H1 (cell line): Measurements from ENCODE around the gene ABHD18. TPM values are rescaled to one million over a fixed set of nuclear protein-coding genes. Genes with fewer than 3 reads are reported as not detected.

ENCODE experiments used
- CTCF ChIA-PET: fragments of 300-600 bp; sonication (Branson Sonifier 250); formaldehyde crosslinking; loops from one replicate; lab custom pipeline; 2021; ENCODE audit not compliant: partially characterized antibody; lab: Charles Lee
- POLR2A ChIA-PET: fragments of 300-600 bp; sonication (Branson Sonifier 250); formaldehyde crosslinking; loops from one replicate; lab custom pipeline; 2021; ENCODE audit warnings: inconsistent platforms; ENCODE audit not compliant: partially characterized antibody; lab: Charles Lee
- DNase-seq, 2 experiments: peaks; one replicate each; pipeline versions ENCODE4 v3.0.0 to v3.0.0-alpha.2; 2010 to 2022; ENCODE audit warnings: low spot score in 2 of 2, low read depth in 1 of 2, mixed read lengths in 1 of 2
- FAIRE-seq: peaks from 2 replicates; lab custom pipeline; 2011; peaks lifted over from hg19 to GRCh38; lab: Jason Lieb, UNC
- H2AFZ ChIP-seq: 2 replicates; pipeline ENCODE4 v1.8.1; 2012; ENCODE audit warnings: low read length, inconsistent platforms
- H2AK5ac ChIP-seq: 2 replicates; pipeline ENCODE4 v1.6.1; 2013; ENCODE audit warnings: low read depth, low read length
- H2BK120ac ChIP-seq: replicated peaks from 2 replicates; pipeline ENCODE3; 2013; ENCODE audit warnings: low read depth, low read length, inconsistent platforms
- H2BK12ac ChIP-seq: 2 replicates; pipeline ENCODE4 v1.6.1; 2013; ENCODE audit warnings: low read depth, low read length
- H2BK15ac ChIP-seq: 2 replicates; pipeline ENCODE4 v1.6.1; 2013; ENCODE audit warnings: low read length
- H2BK20ac ChIP-seq: 2 replicates; pipeline ENCODE4 v1.6.1; 2013; ENCODE audit warnings: low read length
- H2BK5ac ChIP-seq: 2 replicates; pipeline ENCODE4 v1.6.1; 2013; ENCODE audit warnings: low read depth, low read length
- H3K14ac ChIP-seq: 2 replicates; pipeline ENCODE4 v1.6.1; 2013; ENCODE audit warnings: inconsistent platforms; ENCODE audit not compliant: insufficient read length
- H3K18ac ChIP-seq: 2 replicates; pipeline ENCODE4 v1.6.1; 2013; ENCODE audit warnings: low read length; ENCODE audit errors: extremely low read depth
- H3K23ac ChIP-seq: 2 replicates; pipeline ENCODE4 v1.6.1; 2013; ENCODE audit warnings: inconsistent platforms; ENCODE audit not compliant: insufficient read length
- H3K23me2 ChIP-seq: 2 replicates; pipeline ENCODE4 v1.6.1; 2013; ENCODE audit warnings: low read depth, low read length
- H3K27ac ChIP-seq: 2 replicates; pipeline ENCODE4 v1.6.1; 2011; ENCODE audit warnings: low read depth, low read length, inconsistent platforms
- H3K27me3 ChIP-seq, 4 experiments: replicated peaks in 1 of 4; 1 replicate in 1 of 4; 2 replicates in 3 of 4; pipeline versions ENCODE4 v1.6.1 to v1.8.1; 2011 to 2013; ENCODE audit warnings: low read length in 3 of 4, mild to moderate bottlenecking in 3 of 4, inconsistent platforms in 2 of 4, mixed read lengths in 2 of 4, moderate library complexity in 1 of 4; ENCODE audit not compliant: control insufficient read depth in 3 of 4, insufficient read depth in 3 of 4; ENCODE audit errors: extremely low read depth in 1 of 4
- H3K36me3 ChIP-seq, 4 experiments: 2 replicates each; pipeline versions ENCODE4 v1.6.1 to v1.8.1; 2011 to 2013; ENCODE audit warnings: mild to moderate bottlenecking in 4 of 4, low read length in 3 of 4, moderate library complexity in 2 of 4, control low read depth in 1 of 4, inconsistent platforms in 1 of 4; ENCODE audit not compliant: insufficient read depth in 4 of 4, control insufficient read depth in 2 of 4
- H3K4ac ChIP-seq: replicated peaks from 2 replicates; pipeline ENCODE3; 2013; ENCODE audit warnings: low read length, low read depth, mixed read lengths, inconsistent platforms; ENCODE audit not compliant: insufficient read length
- H3K4me1 ChIP-seq, 4 experiments: replicated peaks in 1 of 4; 1 replicate in 1 of 4; 2 replicates in 3 of 4; pipeline versions ENCODE4 v1.6.1 to v1.8.1; 2011 to 2013; ENCODE audit warnings: low read length in 3 of 4, inconsistent platforms in 2 of 4, mixed read lengths in 1 of 4; ENCODE audit not compliant: insufficient read depth in 4 of 4, control insufficient read depth in 3 of 4
- H3K4me2 ChIP-seq, 2 experiments: 2 replicates each; pipeline versions ENCODE4 v1.6.1 to v1.8.1; 2011 to 2013; ENCODE audit warnings: low read depth in 2 of 2, low read length in 2 of 2, control low read depth in 1 of 2, inconsistent platforms in 1 of 2, mild to moderate bottlenecking in 1 of 2; ENCODE audit not compliant: insufficient read depth in 1 of 2
- H3K4me3 ChIP-seq, 4 experiments: fragments of 200-600, 300-600 bp in 1 of 4; sonication (generic), shearing (Covaris generic), sonication (Bioruptor Twin) in 1 of 4; 2 replicates each; pipeline versions ENCODE4 v1.5.1 to v1.8.1; 2011 to 2016; ENCODE audit warnings: low read length in 4 of 4, low read depth in 3 of 4, control low read depth in 2 of 4, inconsistent platforms in 2 of 4, mild to moderate bottlenecking in 2 of 4, mixed read lengths in 1 of 4, moderate library complexity in 1 of 4; ENCODE audit not compliant: insufficient read depth in 2 of 4; ENCODE audit errors: extremely low read depth in 1 of 4
- H3K56ac ChIP-seq: replicated peaks from 2 replicates; pipeline ENCODE3; 2013; ENCODE audit warnings: low read depth, mild to moderate bottlenecking, mixed read lengths, low read length, inconsistent platforms; ENCODE audit not compliant: insufficient read length
- H3K79me1 ChIP-seq: 2 replicates; pipeline ENCODE4 v1.6.1; 2013; ENCODE audit warnings: low read depth, low read length, control low read depth
- H3K79me2 ChIP-seq, 2 experiments: 2 replicates each; pipeline versions ENCODE4 v1.6.1 to v1.8.1; 2012 to 2013; ENCODE audit warnings: low read length in 2 of 2, mild to moderate bottlenecking in 2 of 2, inconsistent platforms in 1 of 2; ENCODE audit not compliant: insufficient read depth in 2 of 2, control insufficient read depth in 1 of 2
- H3K9ac ChIP-seq, 4 experiments: replicated peaks in 1 of 4; 1 replicate in 1 of 4; 2 replicates in 3 of 4; pipeline versions ENCODE4 v1.6.1 to v1.8.1; 2011 to 2013; ENCODE audit warnings: low read depth in 3 of 4, low read length in 3 of 4, control low read depth in 2 of 4, mild to moderate bottlenecking in 2 of 4, moderate library complexity in 2 of 4, inconsistent platforms in 1 of 4; ENCODE audit errors: extremely low read depth in 1 of 4
- H3K9me3 ChIP-seq, 2 experiments: 2 replicates each; pipeline versions ENCODE4 v1.6.1 to v1.8.1; 2012 to 2013; ENCODE audit warnings: mild to moderate bottlenecking in 2 of 2, moderate library complexity in 2 of 2, control low read depth in 1 of 2, inconsistent platforms in 1 of 2, low read depth in 1 of 2, low read length in 1 of 2, mixed read lengths in 1 of 2; ENCODE audit not compliant: insufficient read depth in 2 of 2
- H4K20me1 ChIP-seq, 2 experiments: replicated peaks in 1 of 2; 2 replicates each; pipeline versions ENCODE3 to v1.8.1; 2011 to 2013; ENCODE audit warnings: inconsistent platforms in 2 of 2, low read length in 2 of 2, mild to moderate bottlenecking in 1 of 2; ENCODE audit not compliant: insufficient read depth in 2 of 2, control insufficient read depth in 1 of 2
- H4K5ac ChIP-seq: 2 replicates; pipeline ENCODE4 v1.6.1; 2013; ENCODE audit warnings: low read length, low read depth, mixed read lengths, inconsistent platforms; ENCODE audit not compliant: insufficient read length
- H4K8ac ChIP-seq: 2 replicates; pipeline ENCODE4 v1.8.0; 2013; ENCODE audit warnings: mild to moderate bottlenecking, moderate library complexity, low read length, inconsistent platforms; ENCODE audit not compliant: insufficient read depth; ENCODE audit errors: extremely low read depth
- H4K91ac ChIP-seq: replicated peaks from 2 replicates; pipeline ENCODE3; 2013; ENCODE audit warnings: low read length, mixed read lengths, inconsistent platforms; ENCODE audit not compliant: insufficient read length
- ASH2L ChIP-seq: fragments of 200-600, 300-600 bp; sonication (generic); IDR thresholded peaks from one replicate; pipeline ENCODE4 v1.7.1; 2017; ENCODE audit warnings: low read length
- BACH1 ChIP-seq: IDR thresholded peaks from 2 replicates; pipeline ENCODE4 v1.6.1; 2012; ENCODE audit warnings: low read length, improper control_type of control experiment
- GABPA ChIP-seq: IDR thresholded peaks from 2 replicates; pipeline ENCODE4 v1.6.1; 2011; ENCODE audit warnings: mild to moderate bottlenecking, low read length, moderate library complexity, borderline replicate concordance; ENCODE audit not compliant: insufficient read depth
- JUN ChIP-seq: IDR thresholded peaks from 2 replicates; pipeline ENCODE4 v1.6.1; 2011; ENCODE audit warnings: low read depth, mild to moderate bottlenecking, improper control_type of control experiment, low read length
- KDM1A ChIP-seq: fragments of 200-600, 300-600 bp; sonication (generic); IDR thresholded peaks from 2 replicates; pipeline ENCODE4 v1.7.1; 2016; ENCODE audit warnings: mild to moderate bottlenecking, low read length, borderline replicate concordance
- POLR2A ChIP-seq, 2 experiments: IDR thresholded peaks; 1 replicate in 1 of 2; 2 replicates in 1 of 2; pipeline ENCODE4 v1.6.1; 2011; ENCODE audit warnings: low read depth in 2 of 2, low read length in 2 of 2, mild to moderate bottlenecking in 2 of 2; ENCODE audit errors: control extremely low read depth in 1 of 2
- POU5F1 ChIP-seq: IDR thresholded peaks from 2 replicates; pipeline ENCODE4 v1.6.1; 2011; ENCODE audit warnings: low read depth, mild to moderate bottlenecking, low read length, moderate library complexity
- RBBP5 ChIP-seq: IDR thresholded peaks from 2 replicates; pipeline ENCODE4 v1.7.1; 2012; ENCODE audit warnings: low read depth, mild to moderate bottlenecking, inconsistent platforms, low read length, moderate library complexity, borderline replicate concordance
- SAP30 ChIP-seq: fragments of 300-600 bp; sonication (generic); IDR thresholded peaks from 2 replicates; pipeline ENCODE4 v1.7.1; 2012; ENCODE audit warnings: low read length, moderate library complexity, mild to moderate bottlenecking, inconsistent platforms; ENCODE audit not compliant: insufficient read depth, insufficient replicate concordance
- SIN3A ChIP-seq, 2 experiments: IDR thresholded peaks in 1 of 2; conservative IDR thresholded peaks in 1 of 2; 2 replicates each; pipeline ENCODE4 v1.6.1; 2011 to 2012; ENCODE audit warnings: low read length in 2 of 2, improper control_type of control experiment in 1 of 2, low read depth in 1 of 2, mild to moderate bottlenecking in 1 of 2
- TAF7 ChIP-seq: optimal IDR thresholded peaks from 2 replicates; pipeline ENCODE3; 2011; ENCODE audit warnings: low read depth, mild to moderate bottlenecking, inconsistent platforms, low read length, moderate library complexity, borderline replicate concordance
- WGBS, 2 experiments: shearing (Covaris generic) in 1 of 2; methylation state at CpG; one replicate each; pipeline versions ENCODE4 v1.1.6 to v1.1.7; 2013 to 2015; ENCODE audit warnings: low lambda C conversion rate in 2 of 2, mixed read lengths in 2 of 2, inconsistent platforms in 1 of 2, low coverage in 1 of 2, missing lambda C conversion rate in 1 of 2; ENCODE audit not compliant: insufficient replicate concordance in 2 of 2, insufficient coverage in 1 of 2, insufficient read length in 1 of 2; ENCODE audit errors: extremely low coverage in 1 of 2, missing lambda C conversion rate in 1 of 2; 5-methylcytosine and 5-hydroxymethylcytosine counted together
- polyA plus RNA-seq, 7 experiments: library from polyadenylated mRNA; depleted of rRNA in 3 of 7; stranded (reverse) in 5 of 7; unstranded in 2 of 7; fragments of >200 nt in 5 of 7; fragments of 200-250 nt in 2 of 7; gene quantifications; 1 replicate in 5 of 7; 2 replicates in 1 of 7; 4 replicates in 1 of 7; pipeline versions ENCODE4 v1.2.1 to v1.2.3, GENCODE V29; 2011 to 2013; ENCODE audit warnings: missing spikeins in 2 of 7, mixed read lengths in 2 of 7
- total RNA-seq: library from RNA; stranded (reverse); fragmentation: NEBNext Ultra II Directional; extraction: Animal tissue kit (Norgen Biotek cat#: 25700); gene quantifications from 2 replicates; pipeline ENCODE4 v1.2.1, GENCODE V29; 2021

The ABHD18 gene
- total and polyA plus RNA-seq, 2 of the 8 experiments (the other 6 are each of a cell fraction or from before 2014, with no cell fraction given) = 2.7 to 17.0 TPM

DNA sequence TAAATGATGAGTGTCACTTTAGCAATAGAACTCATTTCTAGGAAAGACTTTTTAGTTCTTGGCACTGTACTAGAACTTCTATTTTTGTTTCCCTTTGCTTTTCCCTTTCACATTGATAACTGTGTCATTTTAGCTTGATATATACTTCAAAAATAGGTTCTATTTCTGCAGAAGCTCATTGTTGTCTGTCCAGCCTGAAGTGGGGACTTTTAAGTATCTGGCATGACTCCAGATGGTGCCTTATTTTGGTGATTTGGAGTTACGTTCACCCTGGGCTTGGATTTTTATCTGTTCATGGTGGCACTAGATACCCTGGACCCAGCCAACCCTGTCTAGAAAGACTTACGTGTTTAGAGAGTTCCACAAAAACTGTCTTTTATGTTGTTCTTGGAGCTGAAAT lies 3.4 kb downstream of the ABHD18 start:
- H3K36me3 ChIP-seq = no peaks in the 10 kb centered on the region
- WGBS, 2 experiments = 89% methylated on average over 2 of the region's 2 CpGs; no CpG with 5 or more reads in 1 of the 2 experiments
- no peak overlapping the region for H2BK5ac ChIP-seq
- H3K79me2 ChIP-seq = peaks cover 0 to 46% of the 10 kb centered on the region in 2 experiments; a peak in 2 of 4 replicates
- H3K27me3 ChIP-seq = no peaks in the 10 kb centered on the region
- no peak overlapping the region for H3K4ac ChIP-seq
- no peak overlapping the region for H3K4me3 ChIP-seq
- H2AK5ac ChIP-seq = no peak overlapping the region
- no peak overlapping the region for H3K18ac ChIP-seq
- no peak overlapping the region for H2BK120ac ChIP-seq
- H3K23me2 ChIP-seq = 0 out of 2 replicates have a peak, but pooled peaks cover 2% of the 10 kb centered on the region
- H2BK12ac ChIP-seq = no peak overlapping the region
- no peak overlapping the region for H3K27ac ChIP-seq
- FAIRE-seq (no peak), DNase-seq (no peak)
- no peak overlapping the region for H3K56ac ChIP-seq
- no peak overlapping the region for H2BK15ac ChIP-seq
- no peak overlapping the region for H2AFZ ChIP-seq
- no peaks in the 10 kb centered on the region for H3K79me1 ChIP-seq
- no peak overlapping the region for H4K5ac ChIP-seq
- no peak overlapping the region for H3K4me2 ChIP-seq
- H3K14ac ChIP-seq = no peak overlapping the region
- H3K23ac ChIP-seq = no peak overlapping the region
- H4K8ac ChIP-seq = no peak overlapping the region
- H3K9ac ChIP-seq = no peak overlapping the region
- ChIA-PET CTCF (interaction anchor here (1.4 kb wide), 1 partner anchor 87 kb away, joined by 3 read pairs; no protein-coding TSS in a partner anchor), POLR2A (interaction anchor here (0.6 kb wide), 1 partner anchor 205 kb away, joined by 3 read pairs; no protein-coding TSS in a partner anchor)
- no peak overlapping the region for H2BK20ac ChIP-seq
- H4K20me1 ChIP-seq = peaks cover 0 to 2% of the 10 kb centered on the region in 2 experiments
- no peaks in the 10 kb centered on the region for H3K9me3 ChIP-seq
- H4K91ac ChIP-seq = no peak overlapping the region
- H3K4me1 ChIP-seq = peaks cover 0 to 6% (median 2%) of the 10 kb centered on the region in 4 experiments; a peak in 3 of 7 replicates
- TF ChIP-seq GABPA (no peak), JUN (no peak), SIN3A (conservative IDR thresholded peaks at IDR 0.05 in 1 of 2, IDR thresholded peaks at IDR 0.05 in 1 of 2; ENCODE audit: low read depth in 1 of 2, low read length in 2 of 2) (no peak), POLR2A (IDR thresholded peaks at IDR 0.05; ENCODE audit: control extremely low read depth in 1 of 2, low read depth in 2 of 2, low read length in 2 of 2) (no peak), POU5F1 (no peak), ASH2L (no peak), RBBP5 (no peak), SAP30 (no peak), TAF7 (no peak), BACH1 (no peak), KDM1A (no peak)
